ENCODE data around the gene C5orf58.
A peak's percentile ranks its signal among the peaks of the same experiment; 100 is the strongest.

Gene C5orf58

GRCh38 chr5:170232786-170233185 lies at the start of gene C5orf58:
TSS of gene C5orf58 (plus strand) at chr5:170232985. CDS start at chr5:170234977, 1,992 bp downstream.
- DNase-seq (ENCODE audit: low read depth, low spot score), result no peak

GRCh38 chr5:170183816-170184687 lies 48.7 kb upstream of the C5orf58 start:
- peak; percentile 17 for DNase-seq (ENCODE audit: low read depth, low spot score)

- no peak for DNase-seq (ENCODE audit: low read depth, low spot score)
Measured at GRCh38 chr5:170184737-170185136, 48.0 kb upstream of the C5orf58 start.

- no peak for DNase-seq (ENCODE audit: low read depth, low spot score)
Measured at GRCh38 chr5:170186156-170186555, 46.6 kb upstream of the C5orf58 start.

- no peak for DNase-seq (ENCODE audit: low read depth, low spot score)
Measured at GRCh38 chr5:170186856-170187255, 45.9 kb upstream of the C5orf58 start.

GRCh38 chr5:170190436-170191134 lies 42.2 kb upstream of the C5orf58 start:
- DNase-seq (ENCODE audit: low read depth, low spot score), result no peak

GRCh38 chr5:170192829-170193228 lies 40.0 kb upstream of the C5orf58 start:
- DNase-seq (ENCODE audit: low read depth, low spot score), result no peak

- no peak for DNase-seq (ENCODE audit: low read depth, low spot score)
Measured at GRCh38 chr5:170195961-170196360, 36.8 kb upstream of the C5orf58 start.

- no peak for DNase-seq (ENCODE audit: low read depth, low spot score)
Measured at GRCh38 chr5:170200876-170201275, 31.9 kb upstream of the C5orf58 start.

- DNase-seq (ENCODE audit: low read depth, low spot score), result no peak
Measured at GRCh38 chr5:170201311-170201710, 31.5 kb upstream of the C5orf58 start.

- DNase-seq (ENCODE audit: low read depth, low spot score), result no peak
Measured at GRCh38 chr5:170202117-170202516, 30.7 kb upstream of the C5orf58 start.

GRCh38 chr5:170204202-170204601 lies 28.6 kb upstream of the C5orf58 start:
- DNase-seq (ENCODE audit: low read depth, low spot score), result no peak

GRCh38 chr5:170206216-170206615 lies 26.6 kb upstream of the C5orf58 start:
- no peak for DNase-seq (ENCODE audit: low read depth, low spot score)

GRCh38 chr5:170206958-170207357 lies 25.8 kb upstream of the C5orf58 start:
- no peak for DNase-seq (ENCODE audit: low read depth, low spot score)

- no peak for DNase-seq (ENCODE audit: low read depth, low spot score)
Measured at GRCh38 chr5:170211575-170212334, 21.0 kb upstream of the C5orf58 start.

GRCh38 chr5:170216257-170216864 lies 16.4 kb upstream of the C5orf58 start:
- no peak for DNase-seq (ENCODE audit: low read depth, low spot score)

- no peak for DNase-seq (ENCODE audit: low read depth, low spot score)
Measured at GRCh38 chr5:170217831-170218230, 15.0 kb upstream of the C5orf58 start.

GRCh38 chr5:170218726-170219125 lies 14.1 kb upstream of the C5orf58 start:
- DNase-seq (ENCODE audit: low read depth, low spot score), result no peak

- DNase-seq (ENCODE audit: low read depth, low spot score), result no peak
Measured at GRCh38 chr5:170219615-170220014, 13.2 kb upstream of the C5orf58 start.

- no peak for DNase-seq (ENCODE audit: low read depth, low spot score)
Measured at GRCh38 chr5:170220191-170220590, 12.6 kb upstream of the C5orf58 start.

GRCh38 chr5:170221327-170221741 lies 11.5 kb upstream of the C5orf58 start:
- DNase-seq (ENCODE audit: low read depth, low spot score), result no peak

- DNase-seq (ENCODE audit: low read depth, low spot score), result no peak
Measured at GRCh38 chr5:170223360-170223759, 9.4 kb upstream of the C5orf58 start.
